MCF 10A (cell line): ENCODE data around the gene LRRC17. TPM values are rescaled to one million over a fixed set of nuclear protein-coding genes. Genes with fewer than 3 reads are reported as not detected.

Experiments
- BruUV-seq: library from RNA; stranded (reverse); fragments of 400-500 nt; replicated peaks from 2 replicates; lab custom pipeline; 2021; lab: Mats Ljungman, UMichigan
- CTCF ChIA-PET: fragments of 300-600 bp; sonication (Branson Sonifier 250); formaldehyde crosslinking; extraction: SDS; loops from one replicate; lab custom pipeline; 2021; ENCODE audit warnings: antibody characterized with exemption, inconsistent platforms; lab: Yijun Ruan, JAX
- POLR2A ChIA-PET: fragments of 300-600, 350-650 bp; sonication (Branson Sonifier 250); formaldehyde crosslinking; extraction: SDS; loops from one replicate; lab custom pipeline; 2020; ENCODE audit warnings: antibody characterized with exemption, inconsistent platforms; lab: Yijun Ruan, JAX
- DNase-seq: peaks from one replicate; pipeline ENCODE4 v3.0.0-alpha.2; 2018; ENCODE audit not compliant: unreplicated experiment
- H3K27ac Mint-ChIP-seq: one replicate; pipeline ENCODE4 v1.8.0; 2022; ENCODE audit warnings: mild to moderate bottlenecking, low read depth, mixed read lengths; ENCODE audit not compliant: unreplicated experiment
- H3K27me3 Mint-ChIP-seq: one replicate; pipeline ENCODE4 v1.8.0; 2022; ENCODE audit warnings: mixed read lengths; ENCODE audit not compliant: insufficient read depth, unreplicated experiment
- H3K36me3 Mint-ChIP-seq: one replicate; pipeline ENCODE4 v1.8.0; 2022; ENCODE audit warnings: mild to moderate bottlenecking, moderate library complexity, mixed read lengths; ENCODE audit not compliant: insufficient read depth, unreplicated experiment
- H3K4me1 Mint-ChIP-seq: one replicate; pipeline ENCODE4 v1.8.0; 2022; ENCODE audit warnings: mixed read lengths; ENCODE audit not compliant: insufficient read depth, unreplicated experiment
- H3K4me3 Mint-ChIP-seq: one replicate; pipeline ENCODE4 v1.8.0; 2022; ENCODE audit warnings: mild to moderate bottlenecking, moderate library complexity, mixed read lengths; ENCODE audit not compliant: unreplicated experiment
- H3K9me3 Mint-ChIP-seq: one replicate; pipeline ENCODE4 v1.8.0; 2022; ENCODE audit warnings: mixed read lengths; ENCODE audit not compliant: unreplicated experiment
- CTCF ChIP-seq: fragments of 200-600 bp; IDR thresholded peaks from one replicate; pipeline ENCODE4 v1.8.0; 2022; ENCODE audit warnings: antibody characterized with exemption, mild to moderate bottlenecking; ENCODE audit not compliant: unreplicated experiment
- intact Hi-C: fragments of 100-400 bp; cut with micrococcal nuclease; formaldehyde crosslinking; loops from 2 replicates; pipeline ENCODE4 v1.14.1; 2022
- total RNA-seq: library from RNA; stranded (reverse); gene quantifications from 2 replicates; pipeline ENCODE4 v1.2.3, GENCODE V29; 2022

The LRRC17 gene
- total RNA-seq, 1 experiment from 2014 or later = 0.21 TPM

GRCh38 chr7:102988088-102988487 is 75.3 kb downstream of the LRRC17 start:
- Mint-ChIP-seq H3K27me3 (no peaks in the 10 kb centered on the region), H3K4me3 (no peak overlapping the region), H3K9me3 (no peaks in the 10 kb centered on the region), H3K4me1 (peaks cover 7% of the 10 kb centered on the region), H3K27ac (no peak overlapping the region), H3K36me3 (no peaks in the 10 kb centered on the region)
- no peak for TF ChIP-seq CTCF
- CTCF ChIA-PET = no interaction called here
- BruUV-seq = no TSS peak
- DNase-seq = no peak
- POLR2A ChIA-PET = no interaction called here
- intact Hi-C loops = no loop called here

- no peak for TF ChIP-seq CTCF
- no peaks in the 10 kb centered on the region for H3K36me3 Mint-ChIP-seq
- ChIA-PET CTCF (no interaction called here), POLR2A (no interaction called here)
- H3K27ac Mint-ChIP-seq = no peak overlapping the region
- H3K4me1 Mint-ChIP-seq = peaks cover 7% of the 10 kb centered on the region
- no TSS peak for BruUV-seq
- no peaks in the 10 kb centered on the region for H3K9me3 Mint-ChIP-seq
- intact Hi-C loops = no loop called here
- no peak for DNase-seq
- H3K27me3 Mint-ChIP-seq = no peaks in the 10 kb centered on the region
- H3K4me3 Mint-ChIP-seq = no peak overlapping the region
Measured at GRCh38 chr7:102988631-102989560, 76.1 kb downstream of the LRRC17 start.

- H3K4me1 Mint-ChIP-seq = no peaks in the 10 kb centered on the region
- intact Hi-C loops = loop anchor here (1.0 kb wide), 1 partner anchor 12 kb away; no protein-coding TSS in a partner anchor
- H3K27me3 Mint-ChIP-seq = no peaks in the 10 kb centered on the region
- POLR2A ChIA-PET = interaction anchor here (0.6 to 1.0 kb wide), 3 partner anchors 13 to 1279 kb away, joined by 3 read pairs; no protein-coding TSS in a partner anchor
- TF ChIP-seq CTCF = no peak
- H3K4me3 Mint-ChIP-seq = no peak overlapping the region
- no peaks in the 10 kb centered on the region for H3K9me3 Mint-ChIP-seq
- CTCF ChIA-PET = interaction anchor here (1.0 kb wide), 1 partner anchor 71 kb away, joined by 5 read pairs; no protein-coding TSS in a partner anchor
- DNase-seq = no peak
- H3K27ac Mint-ChIP-seq = no peak overlapping the region
- H3K36me3 Mint-ChIP-seq = no peaks in the 10 kb centered on the region
- no TSS peak for BruUV-seq
Measured at GRCh38 chr7:102990642-102991041, 77.8 kb downstream of the LRRC17 start.

- Mint-ChIP-seq H3K4me3 (no peak overlapping the region), H3K36me3 (no peaks in the 10 kb centered on the region), H3K4me1 (no peaks in the 10 kb centered on the region), H3K27ac (no peak overlapping the region), H3K9me3 (no peaks in the 10 kb centered on the region), H3K27me3 (no peaks in the 10 kb centered on the region)
- POLR2A ChIA-PET = interaction anchor here (1.0 kb wide), 1 partner anchor 13 kb away, joined by 3 read pairs; no protein-coding TSS in a partner anchor
- CTCF ChIA-PET = no interaction called here
- no TSS peak for BruUV-seq
- no peak for TF ChIP-seq CTCF
- intact Hi-C loops = loop anchor here (1.0 kb wide), 1 partner anchor 13 kb away; no protein-coding TSS in a partner anchor
- DNase-seq = no peak
Measured at GRCh38 chr7:102991077-102991539, 78.3 kb downstream of the LRRC17 start.
